Activated naive CD8-positive, alpha-beta T cell treated with anti-CD3 and anti-CD28 coated beads, Interleukin-2, amount 50 U/mL, for 16 hours (primary cell): ENCODE results near the gene PDE9A.

Experiments used
- DNase-seq: peaks from one replicate; pipeline ENCODE4 v3.0.0-alpha.2; 2020; ENCODE audit warnings: low read depth, low spot score

PDE9A gene

GRCh38 chr21:42756580-42757250 is 103.3 kb downstream of the PDE9A start:
- no peak for DNase-seq

- DNase-seq, result no peak
Observed at GRCh38 chr21:42757422-42757821, 104.0 kb downstream of the PDE9A start.

DNA sequence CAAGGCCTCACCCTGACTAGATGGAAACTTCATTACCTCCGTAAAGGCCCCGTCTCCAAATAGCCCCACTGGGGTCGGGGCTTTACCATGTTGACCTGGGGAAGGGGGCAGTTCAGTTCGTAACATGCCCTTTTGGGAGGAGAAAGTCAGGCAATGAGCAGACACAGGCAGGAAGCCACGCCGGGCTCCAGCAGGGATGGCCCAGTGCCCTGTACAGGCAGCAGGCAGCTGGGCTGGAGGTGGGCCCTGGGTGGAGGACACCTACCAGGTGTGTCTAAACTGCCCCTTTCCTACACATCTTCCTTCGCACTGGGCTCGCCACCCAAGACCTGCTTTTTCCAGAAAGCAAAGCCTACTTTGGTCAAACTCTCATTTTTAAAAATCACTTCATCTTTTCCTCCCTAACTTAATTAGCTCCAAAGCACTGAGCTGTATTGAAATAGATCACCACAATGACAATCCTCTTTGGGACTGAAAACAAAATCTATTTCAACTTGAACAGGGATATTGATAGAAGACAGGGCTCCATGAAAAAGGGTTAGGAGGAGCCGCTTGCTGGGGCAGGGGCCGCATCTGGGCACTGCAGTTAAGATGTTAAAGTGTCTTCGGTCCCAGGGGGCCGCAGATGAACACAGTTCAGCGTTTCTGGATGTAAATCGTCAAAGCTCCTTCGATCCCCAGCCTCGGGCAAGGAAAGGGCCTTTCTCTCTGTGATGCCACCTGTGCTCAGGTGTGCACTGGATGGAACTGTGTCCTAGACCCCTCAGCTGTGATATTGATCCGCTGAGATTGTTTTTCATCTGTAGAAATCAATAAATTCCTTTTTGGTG is 104.6 kb downstream of the PDE9A start:
- DNase-seq, result no peak

DNA sequence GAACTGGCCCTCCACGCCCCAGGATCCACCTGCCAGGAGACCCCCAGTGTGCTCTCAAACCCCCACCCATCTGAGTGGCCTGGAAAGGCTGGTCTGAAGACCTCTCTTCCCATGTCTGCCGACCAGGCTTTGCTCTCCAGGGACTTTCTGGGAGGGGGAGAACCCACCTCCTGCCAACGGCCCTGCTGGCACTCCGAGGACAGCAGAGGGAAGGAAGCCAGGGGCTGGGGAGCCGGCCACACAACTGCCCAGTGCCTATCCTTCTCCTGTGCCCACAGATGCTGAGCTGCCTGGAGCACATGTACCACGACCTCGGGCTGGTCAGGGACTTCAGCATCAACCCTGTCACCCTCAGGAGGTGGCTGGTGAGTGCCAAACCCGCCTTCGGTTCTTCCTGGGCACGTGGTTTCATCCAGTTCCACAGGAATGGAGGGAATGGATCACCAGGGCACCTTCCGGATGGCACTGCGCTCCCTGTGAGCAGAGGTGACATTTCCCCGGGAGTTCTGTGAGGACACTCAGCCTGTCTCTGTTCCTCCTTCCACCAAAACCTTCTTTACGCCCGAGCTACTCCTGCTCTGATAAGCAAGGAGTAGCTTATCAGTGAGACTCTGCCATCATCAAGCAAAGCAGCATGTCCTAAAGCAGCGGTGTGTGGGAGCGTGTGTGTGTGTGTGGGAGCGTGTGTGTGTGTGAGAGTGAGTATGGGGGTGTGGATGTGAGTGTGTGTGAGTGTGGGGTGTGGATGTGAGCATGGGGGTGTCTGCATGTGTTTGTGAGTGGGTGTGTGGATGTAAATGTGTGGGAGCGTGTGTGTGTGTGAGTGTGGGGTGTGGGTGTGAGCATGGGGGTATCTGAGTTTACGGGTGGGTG is 105.5 kb downstream of the PDE9A start:
- no peak for DNase-seq

DNA sequence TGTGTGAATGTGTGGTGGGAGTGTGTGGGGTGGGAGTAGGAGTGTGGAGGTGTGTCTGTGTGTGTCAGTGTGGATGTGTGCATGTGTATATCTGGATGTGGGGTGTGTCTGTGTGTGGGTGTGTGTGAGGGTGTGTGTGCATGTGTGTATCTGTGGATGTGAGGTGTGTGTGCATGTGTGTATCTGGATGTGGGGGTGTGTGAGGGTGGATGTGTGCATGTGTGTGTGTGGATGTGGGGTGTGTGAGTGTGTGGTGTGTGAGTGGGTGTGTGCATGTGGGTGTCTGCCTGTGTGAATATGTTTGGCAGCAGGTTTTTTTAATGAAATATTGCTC is 106.1 kb downstream of the PDE9A start:
- no peak for DNase-seq

DNA sequence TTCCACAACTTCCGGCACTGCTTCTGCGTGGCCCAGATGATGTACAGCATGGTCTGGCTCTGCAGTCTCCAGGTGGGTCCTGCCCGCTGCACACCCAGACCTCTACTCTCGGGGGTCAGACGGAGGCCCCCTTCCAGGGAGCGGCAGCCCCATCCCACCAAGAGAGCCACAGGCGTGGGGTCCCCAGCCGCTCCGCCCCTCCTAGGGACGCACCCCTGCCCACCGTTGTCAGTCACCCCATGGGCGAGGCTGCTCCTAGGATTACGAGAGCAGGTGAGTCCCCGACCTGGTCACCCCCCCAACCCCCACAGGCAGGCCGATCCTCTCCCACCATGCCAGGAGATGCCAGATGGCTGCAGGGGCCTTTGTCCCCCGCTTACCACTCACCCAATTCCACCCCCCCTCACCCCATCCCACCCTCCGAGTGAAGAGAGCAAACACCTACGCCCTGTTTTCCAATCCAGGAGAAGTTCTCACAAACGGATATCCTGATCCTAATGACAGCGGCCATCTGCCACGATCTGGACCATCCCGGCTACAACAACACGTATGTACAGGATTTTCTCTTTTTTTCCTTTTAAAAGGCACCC is 107.0 kb downstream of the PDE9A start:
- no peak for DNase-seq

- DNase-seq, result no peak
Observed at GRCh38 chr21:42760951-42761751, 107.7 kb downstream of the PDE9A start.

DNA sequence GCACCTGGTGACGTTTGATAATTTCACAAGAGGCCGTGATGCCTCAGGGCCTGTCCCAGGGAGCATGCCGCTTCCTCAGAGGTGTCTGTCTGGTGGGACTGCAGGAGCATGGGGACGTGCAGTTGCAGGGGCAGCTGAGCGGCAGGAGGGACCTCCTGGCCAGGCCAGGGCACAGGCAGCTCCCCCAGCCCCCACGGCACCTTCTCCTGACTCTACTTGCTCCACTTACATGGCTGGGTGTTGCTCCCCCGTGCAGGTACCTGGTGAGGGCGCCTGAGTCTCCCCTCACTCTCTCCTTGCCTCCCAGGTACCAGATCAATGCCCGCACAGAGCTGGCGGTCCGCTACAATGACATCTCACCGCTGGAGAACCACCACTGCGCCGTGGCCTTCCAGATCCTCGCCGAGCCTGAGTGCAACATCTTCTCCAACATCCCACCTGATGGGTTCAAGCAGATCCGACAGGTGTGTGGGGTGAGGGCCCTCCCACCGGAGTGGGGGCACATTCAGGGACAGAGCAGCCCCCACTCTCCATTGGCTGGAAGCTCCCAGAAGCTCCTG is 108.4 kb downstream of the PDE9A start:
- no peak for DNase-seq

GRCh38 chr21:42763581-42764442 is 110.4 kb downstream of the PDE9A start:
- no peak for DNase-seq

DNA sequence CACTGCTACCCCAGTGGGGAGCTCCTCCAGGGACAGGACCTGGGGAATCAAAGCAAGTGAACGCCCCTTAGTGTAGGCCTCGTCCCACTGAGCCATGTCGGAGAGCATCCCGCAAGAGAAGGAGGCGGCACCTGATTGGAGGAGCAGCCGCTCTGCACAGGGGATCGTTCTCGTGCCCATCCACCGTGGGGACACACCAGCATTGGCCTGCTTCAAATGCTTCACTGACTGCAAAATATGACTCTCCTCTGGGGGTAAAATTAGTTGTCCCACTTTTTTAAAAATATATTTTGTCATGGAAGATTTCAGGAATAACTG is 111.0 kb downstream of the PDE9A start:
- DNase-seq, result no peak

GRCh38 chr21:42764883-42765282 is 111.5 kb downstream of the PDE9A start:
- DNase-seq, result no peak

DNA sequence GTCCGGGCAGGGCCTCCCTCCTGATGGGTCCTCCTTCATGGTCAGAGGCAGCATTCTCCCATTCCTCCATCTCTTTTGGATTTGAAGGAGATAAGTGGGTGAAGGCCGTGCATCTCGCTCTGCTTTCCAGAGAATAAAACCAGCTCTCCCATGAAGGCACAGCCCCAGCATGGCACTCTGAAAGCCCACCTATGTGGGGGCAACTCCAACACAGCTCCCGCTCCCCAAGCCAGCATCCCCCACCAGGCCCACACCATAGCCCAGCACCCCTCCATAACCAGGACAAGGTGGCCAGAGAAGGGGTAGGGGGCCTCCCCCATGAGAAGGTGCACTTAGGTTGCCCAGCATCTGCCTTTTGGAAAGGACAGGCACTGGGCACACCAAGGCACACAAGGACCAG is 112.2 kb downstream of the PDE9A start:
- no peak for DNase-seq

- DNase-seq, result no peak
Observed at GRCh38 chr21:42766739-42767560, 113.5 kb downstream of the PDE9A start.

GRCh38 chr21:42767561-42767835 is 114.1 kb downstream of the PDE9A start:
- no peak for DNase-seq

- DNase-seq, result no peak
Observed at GRCh38 chr21:42768324-42769121, 115.1 kb downstream of the PDE9A start.

- no peak for DNase-seq
Observed at GRCh38 chr21:42769183-42769819, 115.9 kb downstream of the PDE9A start.

- DNase-seq, result no peak
Observed at GRCh38 chr21:42769820-42770716, 116.6 kb downstream of the PDE9A start.
